ENCODE measurements around the gene C19orf47.

- TF ChIP-seq EZH2 (IDR thresholded peaks at IDR 0.05; ENCODE audit: borderline replicate concordance, insufficient read depth, low read length, poor library complexity, severe bottlenecking), result no peak
- no peak for TF ChIP-seq EP300 (conservative IDR thresholded peaks at IDR 0.05; ENCODE audit: poor library complexity, severe bottlenecking)
- TF ChIP-seq CTCF (IDR thresholded peaks at IDR 0.05; ENCODE audit: poor library complexity, severe bottlenecking), result no peak
- no peak for TF ChIP-seq POLR2AphosphoS5 (IDR thresholded peaks at IDR 0.05)
- no peak for TF ChIP-seq RAD21 (conservative IDR thresholded peaks at IDR 0.05)
- no peak for TF ChIP-seq MXI1 (conservative IDR thresholded peaks at IDR 0.05; ENCODE audit: poor library complexity, severe bottlenecking)
These were observed 11.6 kb downstream of the C19orf47 start for GRCh38 chr19:40336601-40336900.

Measured in neural cell (in vitro differentiated cells).